HEK293T (cell line): Measurements from ENCODE around the gene SMIM5.

ENCODE experiments used
- CTCF ChIA-PET: fragments of 350-600 bp; formaldehyde crosslinking; extraction: SDS; loops from one replicate; lab custom pipeline; 2021; ENCODE audit warnings: antibody characterized with exemption, inconsistent platforms; lab: Yijun Ruan, JAX
- POLR2A ChIA-PET: fragments of 350-600 bp; formaldehyde crosslinking; extraction: SDS; loops from one replicate; lab custom pipeline; 2020; ENCODE audit warnings: antibody characterized with exemption, inconsistent platforms; lab: Yijun Ruan, JAX
- DNase-seq: peaks from one replicate; pipeline ENCODE4 v3.0.0; 2012; ENCODE audit warnings: mixed read lengths; ENCODE audit errors: extremely low spot score
- ARNT ChIP-seq: fragments of 450-650 bp; IDR thresholded peaks from 2 replicates; pipeline ENCODE4 v1.6.1; 2017; ENCODE audit warnings: mild to moderate bottlenecking
- BHLHE40 ChIP-seq: fragments of 450-650 bp; IDR thresholded peaks from 2 replicates; pipeline ENCODE4 v1.6.1; 2016; ENCODE audit warnings: mild to moderate bottlenecking, moderate library complexity, borderline replicate concordance
- CTBP1 ChIP-seq: fragments of 450-650 bp; IDR thresholded peaks from 2 replicates; pipeline ENCODE4 v1.6.1; 2016; ENCODE audit warnings: borderline replicate concordance
- ELF4 ChIP-seq: fragments of 450-650 bp; IDR thresholded peaks from 2 replicates; pipeline ENCODE4 v1.6.1; 2017; ENCODE audit warnings: antibody characterized with exemption
- FOXK2 ChIP-seq: fragments of 450-650 bp; IDR thresholded peaks from 2 replicates; pipeline ENCODE4 v1.6.1; 2016; ENCODE audit warnings: mild to moderate bottlenecking
- FOXM1 ChIP-seq: fragments of 450-650 bp; IDR thresholded peaks from 2 replicates; pipeline ENCODE4 v1.6.1; 2017; ENCODE audit warnings: mild to moderate bottlenecking, borderline replicate concordance
- HDGF ChIP-seq: fragments of 450-650 bp; IDR thresholded peaks from 2 replicates; pipeline ENCODE4 v1.6.1; 2017; ENCODE audit warnings: antibody characterized with exemption, borderline replicate concordance
- L3MBTL2 ChIP-seq: fragments of 450-650 bp; conservative IDR thresholded peaks from 2 replicates; pipeline ENCODE4 v1.6.1; 2016; ENCODE audit warnings: mild to moderate bottlenecking
- LEF1 ChIP-seq: fragments of 450-650 bp; IDR thresholded peaks from 2 replicates; pipeline ENCODE4 v1.6.1; 2017; ENCODE audit warnings: mild to moderate bottlenecking, borderline replicate concordance
- NFRKB ChIP-seq: fragments of 450-650 bp; IDR thresholded peaks from 2 replicates; pipeline ENCODE4 v1.6.1; 2016; ENCODE audit warnings: mild to moderate bottlenecking, moderate library complexity
- PKNOX1 ChIP-seq: fragments of 450-650 bp; IDR thresholded peaks from 2 replicates; pipeline ENCODE4 v1.6.1; 2016
- SP1 ChIP-seq: fragments of 450-650 bp; IDR thresholded peaks from 2 replicates; pipeline ENCODE4 v1.6.1; 2017
- SUZ12 ChIP-seq: fragments of 450-650 bp; IDR thresholded peaks from 2 replicates; pipeline ENCODE4 v1.6.1; 2016; ENCODE audit warnings: mild to moderate bottlenecking
- TARDBP ChIP-seq: fragments of 450-650 bp; IDR thresholded peaks from 2 replicates; pipeline ENCODE4 v1.6.1; 2016
- ZNF384 ChIP-seq: fragments of 450-650 bp; IDR thresholded peaks from 2 replicates; pipeline ENCODE4 v1.6.1; 2016

The SMIM5 gene

GRCh38 chr17:75632863-75633485, at the start of gene SMIM5:
Gene SMIM5 (plus strand): TSS chr17:75633434. CDS start chr17:75640202, 6,768 bp downstream.
- POLR2A ChIA-PET, result interaction anchor here (1.0 to 2.0 kb wide), 6 partner anchors 14 to 147 kb away, joined by 3 to 8 read pairs (median 6); partner anchors contain the start of genes RECQL5 and SAP30BP
- no peak for TF ChIP-seq ARNT
- TF ChIP-seq LEF1, result no peak
- no peak for TF ChIP-seq ELF4
- no peak for TF ChIP-seq CTBP1
- TF ChIP-seq ZNF384, result no peak
- TF ChIP-seq HDGF, result no peak
- TF ChIP-seq PKNOX1, result no peak
- no peak for TF ChIP-seq FOXK2
- TF ChIP-seq SP1, result no peak
- CTCF ChIA-PET, result interaction anchor here (0.5 to 3.4 kb wide), 26 partner anchors 7 to 1592 kb away, joined by 3 to 93 read pairs (median 6); a partner anchor contains a TSS
- DNase-seq, result peak; percentile 91

GRCh38 chr17:75584849-75585175, 48.4 kb upstream of the SMIM5 start:
- DNase-seq, result no peak
- POLR2A ChIA-PET, result no interaction called here
- TF ChIP-seq PKNOX1 (no peak), SUZ12 (no peak), LEF1 (no peak), L3MBTL2 (no peak), FOXM1 (no peak), BHLHE40 (no peak), FOXK2 (no peak), SP1 (no peak), NFRKB (no peak), ARNT (no peak), TARDBP (no peak), ZNF384 (no peak), CTBP1 (no peak)
- CTCF ChIA-PET, result interaction anchor here (0.9 to 2.7 kb wide), 3 partner anchors 17 to 68 kb away, joined by 3 to 15 read pairs (median 4); partner anchors contain the start of genes SMIM5 and TSEN54

- POLR2A ChIA-PET, result interaction anchor here (1.0 to 1.2 kb wide), 2 partner anchors 10 to 13 kb away, joined by 3 to 4 read pairs; no protein-coding TSS in a partner anchor
- DNase-seq, result no peak
- CTCF ChIA-PET, result interaction anchor here (0.6 kb wide), 1 partner anchor 355 kb away, joined by 4 read pairs; no protein-coding TSS in a partner anchor
- no peak for TF ChIP-seq BHLHE40
Measured at GRCh38 chr17:75587675-75588595, 45.3 kb upstream of the SMIM5 start, which contains the start of gene MYO15B. Gene MYO15B (plus strand): TSS chr17:75587800. CDS start chr17:75588058, 258 bp downstream.

GRCh38 chr17:75588596-75589011, 44.6 kb upstream of the SMIM5 start:
- TF ChIP-seq ZNF384, result no peak
- ChIA-PET POLR2A (interaction anchor here (1.0 to 1.2 kb wide), 2 partner anchors 10 to 13 kb away, joined by 3 to 4 read pairs; no protein-coding TSS in a partner anchor), CTCF (no interaction called here)
- no peak for DNase-seq

GRCh38 chr17:75589012-75589918, 44.0 kb upstream of the SMIM5 start:
- no peak for TF ChIP-seq SP1
- TF ChIP-seq LEF1, result peak; percentile 57; the same call in 1 of the 2 replicates
- TF ChIP-seq ELF4, result no peak
- peak; percentile 67; the same call in 1 of the 2 replicates for TF ChIP-seq ARNT
- TF ChIP-seq TARDBP, result no peak
- no peak for TF ChIP-seq FOXK2
- peak; percentile 57 for TF ChIP-seq L3MBTL2
- TF ChIP-seq FOXM1, result peak; percentile 67; the same call in 1 of the 2 replicates
- POLR2A ChIA-PET, result interaction anchor here (1.0 to 1.3 kb wide), 4 partner anchors 11 to 318 kb away, joined by 3 to 4 read pairs (median 3); partner anchors contain the start of genes MIF4GD and TSEN54

GRCh38 chr17:75589919-75590303, 43.3 kb upstream of the SMIM5 start:
- no peak for DNase-seq

More at GRCh38 chr17:75589012-75589918, 44.0 kb upstream of the SMIM5 start:
- CTCF ChIA-PET, result interaction anchor here (2.5 kb wide), 1 partner anchor 12 kb away, joined by 20 read pairs; no protein-coding TSS in a partner anchor
- DNase-seq, result peak; percentile 100

More at GRCh38 chr17:75589919-75590303, 43.3 kb upstream of the SMIM5 start:
- TF ChIP-seq HDGF, result no peak
- ChIA-PET CTCF (interaction anchor here (0.8 to 2.5 kb wide), 2 partner anchors 11 to 13 kb away, joined by 3 to 20 read pairs; no protein-coding TSS in a partner anchor), POLR2A (interaction anchor here (1.2 to 2.0 kb wide), 3 partner anchors 11 to 319 kb away, joined by 3 to 8 read pairs (median 3); partner anchors contain the start of genes MIF4GD and TSEN54)
